Neural cell (in vitro differentiated cells): ENCODE data around the gene SMARCB1.

Experiments
- EP300 ChIP-seq: fragments of 450-650 bp; conservative IDR thresholded peaks from 2 replicates; pipeline ENCODE4 v1.6.1; 2014; ENCODE audit warnings: antibody characterized with exemption, mild to moderate bottlenecking, moderate library complexity; ENCODE audit not compliant: poor library complexity, severe bottlenecking
- EZH2 ChIP-seq: fragments of 200-600, 300-800 bp; shearing (Covaris generic), sonication (generic); IDR thresholded peaks from 2 replicates; pipeline ENCODE4 v1.6.1; 2014; ENCODE audit warnings: antibody characterized with exemption, low read length, borderline replicate concordance, mild to moderate bottlenecking; ENCODE audit not compliant: insufficient read depth, poor library complexity, severe bottlenecking
- MXI1 ChIP-seq: fragments of 450-650 bp; conservative IDR thresholded peaks from 2 replicates; pipeline ENCODE4 v1.6.1; 2014; ENCODE audit warnings: antibody characterized with exemption, mild to moderate bottlenecking; ENCODE audit not compliant: poor library complexity, severe bottlenecking
- POLR2AphosphoS5 ChIP-seq: IDR thresholded peaks from 2 replicates; pipeline ENCODE4 v1.6.1; 2012
- RAD21 ChIP-seq: fragments of 450-650 bp; conservative IDR thresholded peaks from 2 replicates; pipeline ENCODE4 v1.6.1; 2014; ENCODE audit warnings: antibody characterized with exemption, mild to moderate bottlenecking, moderate library complexity
- SMC3 ChIP-seq: fragments of 450-650 bp; conservative IDR thresholded peaks from 2 replicates; pipeline ENCODE4 v1.6.1; 2014; ENCODE audit warnings: antibody characterized with exemption, mild to moderate bottlenecking, moderate library complexity; ENCODE audit not compliant: poor library complexity
- TAF1 ChIP-seq: IDR thresholded peaks from 2 replicates; pipeline ENCODE4 v1.6.1; 2012; ENCODE audit warnings: low read depth
- TF ChIP-seq, protein P1 (sequence below): fragments of 450-650 bp; IDR thresholded peaks from 2 replicates; pipeline ENCODE4 v1.5.1; 2014; ENCODE audit warnings: antibody characterized with exemption, mild to moderate bottlenecking, moderate library complexity; ENCODE audit not compliant: poor library complexity, severe bottlenecking
- TF ChIP-seq, protein P2 (sequence below): IDR thresholded peaks from 2 replicates; pipeline ENCODE4 v1.6.1; 2012; ENCODE audit warnings: borderline replicate concordance

DNA sequence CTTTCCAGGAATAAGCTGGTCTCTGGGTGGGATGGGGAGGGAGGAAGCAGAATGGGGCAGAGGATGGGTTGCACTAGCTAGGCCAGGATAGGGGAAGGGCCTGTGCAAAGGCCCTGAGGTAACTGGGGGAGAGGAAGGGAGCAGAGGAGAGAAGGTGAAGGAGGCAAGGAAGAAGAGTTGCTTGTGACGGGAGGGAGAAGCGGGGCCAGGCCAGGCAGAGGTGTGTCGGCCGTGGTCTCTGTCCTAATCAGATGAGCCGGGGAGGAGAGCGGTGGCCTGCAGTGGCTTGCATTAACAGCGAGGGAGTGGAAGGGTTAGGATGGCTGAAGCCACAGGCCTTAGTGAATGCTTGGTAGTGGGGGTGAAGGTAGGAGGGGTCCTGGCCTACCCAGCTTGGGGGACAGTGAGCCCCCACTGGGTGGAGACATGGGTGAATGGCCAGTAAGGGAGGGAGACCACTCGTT lies 58.0 kb downstream of the SMARCB1 start:
- TF ChIP-seq, protein P1, sequence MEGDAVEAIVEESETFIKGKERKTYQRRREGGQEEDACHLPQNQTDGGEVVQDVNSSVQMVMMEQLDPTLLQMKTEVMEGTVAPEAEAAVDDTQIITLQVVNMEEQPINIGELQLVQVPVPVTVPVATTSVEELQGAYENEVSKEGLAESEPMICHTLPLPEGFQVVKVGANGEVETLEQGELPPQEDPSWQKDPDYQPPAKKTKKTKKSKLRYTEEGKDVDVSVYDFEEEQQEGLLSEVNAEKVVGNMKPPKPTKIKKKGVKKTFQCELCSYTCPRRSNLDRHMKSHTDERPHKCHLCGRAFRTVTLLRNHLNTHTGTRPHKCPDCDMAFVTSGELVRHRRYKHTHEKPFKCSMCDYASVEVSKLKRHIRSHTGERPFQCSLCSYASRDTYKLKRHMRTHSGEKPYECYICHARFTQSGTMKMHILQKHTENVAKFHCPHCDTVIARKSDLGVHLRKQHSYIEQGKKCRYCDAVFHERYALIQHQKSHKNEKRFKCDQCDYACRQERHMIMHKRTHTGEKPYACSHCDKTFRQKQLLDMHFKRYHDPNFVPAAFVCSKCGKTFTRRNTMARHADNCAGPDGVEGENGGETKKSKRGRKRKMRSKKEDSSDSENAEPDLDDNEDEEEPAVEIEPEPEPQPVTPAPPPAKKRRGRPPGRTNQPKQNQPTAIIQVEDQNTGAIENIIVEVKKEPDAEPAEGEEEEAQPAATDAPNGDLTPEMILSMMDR = no peak
- no peak for TF ChIP-seq MXI1
- no peak for TF ChIP-seq EZH2
- TF ChIP-seq TAF1 = no peak
- no peak for TF ChIP-seq POLR2AphosphoS5
- no peak for TF ChIP-seq SMC3
- no peak for TF ChIP-seq EP300
- TF ChIP-seq, protein P2, sequence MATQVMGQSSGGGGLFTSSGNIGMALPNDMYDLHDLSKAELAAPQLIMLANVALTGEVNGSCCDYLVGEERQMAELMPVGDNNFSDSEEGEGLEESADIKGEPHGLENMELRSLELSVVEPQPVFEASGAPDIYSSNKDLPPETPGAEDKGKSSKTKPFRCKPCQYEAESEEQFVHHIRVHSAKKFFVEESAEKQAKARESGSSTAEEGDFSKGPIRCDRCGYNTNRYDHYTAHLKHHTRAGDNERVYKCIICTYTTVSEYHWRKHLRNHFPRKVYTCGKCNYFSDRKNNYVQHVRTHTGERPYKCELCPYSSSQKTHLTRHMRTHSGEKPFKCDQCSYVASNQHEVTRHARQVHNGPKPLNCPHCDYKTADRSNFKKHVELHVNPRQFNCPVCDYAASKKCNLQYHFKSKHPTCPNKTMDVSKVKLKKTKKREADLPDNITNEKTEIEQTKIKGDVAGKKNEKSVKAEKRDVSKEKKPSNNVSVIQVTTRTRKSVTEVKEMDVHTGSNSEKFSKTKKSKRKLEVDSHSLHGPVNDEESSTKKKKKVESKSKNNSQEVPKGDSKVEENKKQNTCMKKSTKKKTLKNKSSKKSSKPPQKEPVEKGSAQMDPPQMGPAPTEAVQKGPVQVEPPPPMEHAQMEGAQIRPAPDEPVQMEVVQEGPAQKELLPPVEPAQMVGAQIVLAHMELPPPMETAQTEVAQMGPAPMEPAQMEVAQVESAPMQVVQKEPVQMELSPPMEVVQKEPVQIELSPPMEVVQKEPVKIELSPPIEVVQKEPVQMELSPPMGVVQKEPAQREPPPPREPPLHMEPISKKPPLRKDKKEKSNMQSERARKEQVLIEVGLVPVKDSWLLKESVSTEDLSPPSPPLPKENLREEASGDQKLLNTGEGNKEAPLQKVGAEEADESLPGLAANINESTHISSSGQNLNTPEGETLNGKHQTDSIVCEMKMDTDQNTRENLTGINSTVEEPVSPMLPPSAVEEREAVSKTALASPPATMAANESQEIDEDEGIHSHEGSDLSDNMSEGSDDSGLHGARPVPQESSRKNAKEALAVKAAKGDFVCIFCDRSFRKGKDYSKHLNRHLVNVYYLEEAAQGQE = no peak
- no peak for TF ChIP-seq RAD21
